HL-60 (cell line): ENCODE results near the gene PNRC2.

Source experiments
- GABPA ChIP-seq: IDR thresholded peaks from 2 replicates; pipeline ENCODE4 v1.6.1; 2012; ENCODE audit warnings: low read depth
- POLR2AphosphoS5 ChIP-seq: IDR thresholded peaks from 2 replicates; pipeline ENCODE4 v1.6.1; 2012; ENCODE audit warnings: low read depth
- SPI1 ChIP-seq: IDR thresholded peaks from 2 replicates; pipeline ENCODE4 v1.6.1; 2012; ENCODE audit warnings: low read depth, mild to moderate bottlenecking, borderline replicate concordance
- TF ChIP-seq, protein P1 (sequence below): IDR thresholded peaks from one replicate; pipeline ENCODE4 v1.5.1; 2011; ENCODE audit warnings: low read length, control low read depth, inconsistent platforms; ENCODE audit not compliant: insufficient read depth
- TF ChIP-seq, protein P2 (sequence below): IDR thresholded peaks from 2 replicates; pipeline ENCODE4 v1.6.1; 2012; ENCODE audit warnings: low read depth; ENCODE audit not compliant: insufficient replicate concordance

DNA sequence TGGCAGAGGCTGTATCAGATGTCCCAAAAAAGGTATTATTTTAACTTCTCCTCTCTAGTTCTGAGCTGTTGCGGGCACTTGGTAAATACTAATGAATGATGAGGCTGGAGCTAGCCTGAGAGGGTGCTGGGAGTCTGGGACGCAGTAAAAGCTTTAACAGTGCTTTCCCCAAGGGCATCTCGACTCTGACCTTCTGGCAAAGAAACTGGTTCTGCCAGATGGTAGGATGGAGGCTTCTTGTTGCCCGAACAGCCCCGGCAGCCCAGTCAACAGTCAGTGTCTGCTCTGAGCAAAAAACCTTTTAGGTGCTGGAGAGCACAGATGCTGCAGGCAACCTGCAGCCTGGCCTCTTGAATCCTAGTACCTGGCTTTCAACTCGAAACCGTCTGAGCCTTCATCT is 2.5 kb upstream of the PNRC2 start:
- TF ChIP-seq, protein P1, sequence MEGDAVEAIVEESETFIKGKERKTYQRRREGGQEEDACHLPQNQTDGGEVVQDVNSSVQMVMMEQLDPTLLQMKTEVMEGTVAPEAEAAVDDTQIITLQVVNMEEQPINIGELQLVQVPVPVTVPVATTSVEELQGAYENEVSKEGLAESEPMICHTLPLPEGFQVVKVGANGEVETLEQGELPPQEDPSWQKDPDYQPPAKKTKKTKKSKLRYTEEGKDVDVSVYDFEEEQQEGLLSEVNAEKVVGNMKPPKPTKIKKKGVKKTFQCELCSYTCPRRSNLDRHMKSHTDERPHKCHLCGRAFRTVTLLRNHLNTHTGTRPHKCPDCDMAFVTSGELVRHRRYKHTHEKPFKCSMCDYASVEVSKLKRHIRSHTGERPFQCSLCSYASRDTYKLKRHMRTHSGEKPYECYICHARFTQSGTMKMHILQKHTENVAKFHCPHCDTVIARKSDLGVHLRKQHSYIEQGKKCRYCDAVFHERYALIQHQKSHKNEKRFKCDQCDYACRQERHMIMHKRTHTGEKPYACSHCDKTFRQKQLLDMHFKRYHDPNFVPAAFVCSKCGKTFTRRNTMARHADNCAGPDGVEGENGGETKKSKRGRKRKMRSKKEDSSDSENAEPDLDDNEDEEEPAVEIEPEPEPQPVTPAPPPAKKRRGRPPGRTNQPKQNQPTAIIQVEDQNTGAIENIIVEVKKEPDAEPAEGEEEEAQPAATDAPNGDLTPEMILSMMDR = no peak
- TF ChIP-seq POLR2AphosphoS5 = no peak
- no peak for TF ChIP-seq GABPA
- TF ChIP-seq, protein P2, sequence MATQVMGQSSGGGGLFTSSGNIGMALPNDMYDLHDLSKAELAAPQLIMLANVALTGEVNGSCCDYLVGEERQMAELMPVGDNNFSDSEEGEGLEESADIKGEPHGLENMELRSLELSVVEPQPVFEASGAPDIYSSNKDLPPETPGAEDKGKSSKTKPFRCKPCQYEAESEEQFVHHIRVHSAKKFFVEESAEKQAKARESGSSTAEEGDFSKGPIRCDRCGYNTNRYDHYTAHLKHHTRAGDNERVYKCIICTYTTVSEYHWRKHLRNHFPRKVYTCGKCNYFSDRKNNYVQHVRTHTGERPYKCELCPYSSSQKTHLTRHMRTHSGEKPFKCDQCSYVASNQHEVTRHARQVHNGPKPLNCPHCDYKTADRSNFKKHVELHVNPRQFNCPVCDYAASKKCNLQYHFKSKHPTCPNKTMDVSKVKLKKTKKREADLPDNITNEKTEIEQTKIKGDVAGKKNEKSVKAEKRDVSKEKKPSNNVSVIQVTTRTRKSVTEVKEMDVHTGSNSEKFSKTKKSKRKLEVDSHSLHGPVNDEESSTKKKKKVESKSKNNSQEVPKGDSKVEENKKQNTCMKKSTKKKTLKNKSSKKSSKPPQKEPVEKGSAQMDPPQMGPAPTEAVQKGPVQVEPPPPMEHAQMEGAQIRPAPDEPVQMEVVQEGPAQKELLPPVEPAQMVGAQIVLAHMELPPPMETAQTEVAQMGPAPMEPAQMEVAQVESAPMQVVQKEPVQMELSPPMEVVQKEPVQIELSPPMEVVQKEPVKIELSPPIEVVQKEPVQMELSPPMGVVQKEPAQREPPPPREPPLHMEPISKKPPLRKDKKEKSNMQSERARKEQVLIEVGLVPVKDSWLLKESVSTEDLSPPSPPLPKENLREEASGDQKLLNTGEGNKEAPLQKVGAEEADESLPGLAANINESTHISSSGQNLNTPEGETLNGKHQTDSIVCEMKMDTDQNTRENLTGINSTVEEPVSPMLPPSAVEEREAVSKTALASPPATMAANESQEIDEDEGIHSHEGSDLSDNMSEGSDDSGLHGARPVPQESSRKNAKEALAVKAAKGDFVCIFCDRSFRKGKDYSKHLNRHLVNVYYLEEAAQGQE = no peak
- no peak for TF ChIP-seq SPI1
